Measurements from ENCODE around the gene PLA2G15.
"Not testable (repeated sequence)": the region's sequence is repeated elsewhere in the genome, so short reads cannot be mapped to it uniquely, and the experiment has no call there.

Gene PLA2G15

GRCh38 chr16:68281368-68282063, 36.3 kb downstream of the PLA2G15 start:
- no peak for DNase-seq

DNA sequence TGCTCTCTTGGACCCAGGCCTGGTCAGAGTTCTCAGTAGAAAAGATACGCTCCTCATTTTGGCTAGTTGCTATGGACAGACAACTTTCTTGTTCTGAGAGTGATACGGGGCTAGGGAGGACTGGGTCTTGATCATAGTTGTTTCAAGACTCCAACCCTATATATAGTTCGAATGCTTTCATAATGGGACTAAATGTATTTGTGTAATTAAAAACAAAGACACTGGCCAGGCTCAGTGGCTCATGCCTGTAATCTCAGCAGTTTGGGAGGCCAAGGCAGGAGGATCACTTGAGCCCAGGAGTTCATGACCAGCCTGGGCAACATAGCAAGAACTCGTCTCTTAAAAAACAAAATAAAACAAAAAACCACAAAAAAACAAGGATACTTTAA, 36.9 kb downstream of the PLA2G15 start:
- no peak for DNase-seq

GRCh38 chr16:68283346-68283745, 38.2 kb downstream of the PLA2G15 start:
- DNase-seq: no peak

GRCh38 chr16:68283801-68284598, 38.8 kb downstream of the PLA2G15 start:
- no peak for DNase-seq

GRCh38 chr16:68284847-68285246, 39.7 kb downstream of the PLA2G15 start:
- DNase-seq: no peak

DNA sequence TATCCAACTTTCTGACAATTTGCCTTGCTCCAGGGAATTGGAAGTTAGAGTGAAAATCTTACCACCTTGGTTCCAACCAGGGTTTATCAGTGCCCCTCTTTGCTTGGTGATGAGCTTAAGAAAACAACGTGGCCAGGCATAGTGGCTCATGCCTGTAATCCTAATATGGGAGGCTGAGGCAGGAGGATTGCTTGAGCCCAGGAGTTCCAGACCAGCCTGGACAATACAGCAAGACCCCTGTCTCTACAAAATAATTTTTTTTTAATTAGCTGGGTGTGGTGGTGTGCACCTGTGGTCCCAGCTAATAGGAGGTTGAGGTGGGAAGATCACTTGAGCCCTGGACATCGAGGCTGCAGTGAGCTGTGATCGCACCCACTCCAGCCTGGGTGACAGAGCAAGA, 40.5 kb downstream of the PLA2G15 start:
- no peak for DNase-seq

DNA sequence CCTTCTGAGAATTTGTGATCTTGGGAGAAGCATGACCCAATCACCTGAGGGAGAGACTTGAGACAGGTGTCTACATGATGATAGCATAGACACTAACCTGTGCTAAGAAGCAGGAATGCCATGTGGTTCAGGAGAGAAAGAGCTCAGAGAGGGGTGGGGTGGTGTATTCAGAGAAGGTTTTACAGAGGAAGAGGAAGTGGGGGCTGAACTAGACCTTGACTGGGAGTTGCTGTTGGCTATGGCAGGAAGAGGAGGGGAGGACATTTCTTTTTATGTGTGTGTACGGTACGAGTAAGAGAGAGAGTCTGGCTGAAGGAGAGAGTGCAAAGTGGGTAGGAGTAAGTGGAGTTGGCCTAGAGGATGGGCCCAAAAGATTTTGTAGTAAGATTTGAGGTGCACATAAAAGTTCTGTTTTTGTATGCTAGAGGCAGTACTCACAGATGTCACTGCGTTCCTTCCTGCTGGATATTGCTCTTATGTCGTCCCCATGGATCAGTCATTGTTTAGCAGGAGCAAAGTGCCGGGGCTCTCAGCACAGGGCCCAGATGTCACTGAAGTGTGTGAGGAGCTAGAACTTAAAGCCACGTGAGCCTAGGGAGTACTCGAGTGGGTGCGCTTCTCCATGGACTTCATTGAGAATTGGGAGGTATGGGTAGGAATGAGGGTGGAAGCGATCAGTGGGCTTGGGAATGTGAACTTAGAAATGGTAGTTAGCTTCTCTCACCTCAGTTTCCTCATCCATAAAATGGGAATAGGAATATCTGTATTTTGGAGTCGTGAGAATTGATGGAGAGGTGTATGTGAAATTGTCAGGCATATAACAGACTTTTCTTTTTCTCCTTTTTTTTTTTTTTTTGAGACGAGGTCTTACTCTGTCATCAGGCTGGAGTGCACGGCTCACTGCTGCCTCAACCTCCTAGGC, 41.2 kb downstream of the PLA2G15 start:
- DNase-seq: no peak

DNA sequence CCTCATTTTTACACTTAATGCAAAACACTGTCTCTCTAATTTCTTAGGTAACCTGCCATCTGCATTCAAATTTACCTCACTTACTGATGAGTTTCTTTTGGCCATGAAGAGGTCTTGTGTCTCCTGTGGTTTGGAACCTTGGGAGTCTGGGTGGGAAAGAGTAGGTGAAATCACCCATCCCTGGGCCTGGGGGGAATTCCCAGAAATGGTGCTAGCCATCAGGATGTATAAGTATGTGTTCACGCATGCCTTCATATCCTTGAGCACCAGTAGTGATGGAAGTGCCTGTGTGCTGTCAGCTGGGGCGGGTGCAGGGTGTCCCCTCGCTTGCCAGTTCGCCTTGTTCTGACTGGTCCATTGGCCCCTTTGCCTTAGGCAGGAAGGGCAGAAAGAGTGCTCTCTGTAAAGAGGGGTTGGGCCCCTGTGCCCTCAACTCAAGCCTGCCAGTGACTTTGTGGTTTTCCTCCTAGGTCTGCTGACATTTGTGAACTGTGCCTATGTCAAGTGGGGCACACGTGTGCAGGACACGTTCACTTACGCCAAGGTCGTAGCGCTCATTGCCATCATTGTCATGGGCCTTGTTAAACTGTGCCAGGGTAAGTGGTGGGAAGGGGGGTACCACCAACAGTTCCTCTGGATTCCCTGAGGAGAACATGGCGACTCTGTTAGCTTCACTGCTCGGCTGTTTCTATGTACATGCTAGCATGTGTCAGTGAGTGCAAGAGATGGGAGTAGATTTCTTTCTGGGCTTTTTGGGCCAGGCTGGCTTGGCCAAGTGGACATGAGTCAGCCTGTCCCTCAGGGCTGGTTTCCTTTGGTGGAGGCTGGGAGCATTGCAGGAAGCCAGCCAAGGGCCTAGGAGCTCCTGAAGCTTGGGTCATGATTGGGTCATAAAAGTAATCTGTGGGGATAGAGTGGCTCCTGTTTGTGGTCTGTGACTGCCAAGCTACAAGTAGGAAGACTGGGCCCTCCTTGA, 42.4 kb downstream of the PLA2G15 start:
- DNase-seq: no peak

DNA sequence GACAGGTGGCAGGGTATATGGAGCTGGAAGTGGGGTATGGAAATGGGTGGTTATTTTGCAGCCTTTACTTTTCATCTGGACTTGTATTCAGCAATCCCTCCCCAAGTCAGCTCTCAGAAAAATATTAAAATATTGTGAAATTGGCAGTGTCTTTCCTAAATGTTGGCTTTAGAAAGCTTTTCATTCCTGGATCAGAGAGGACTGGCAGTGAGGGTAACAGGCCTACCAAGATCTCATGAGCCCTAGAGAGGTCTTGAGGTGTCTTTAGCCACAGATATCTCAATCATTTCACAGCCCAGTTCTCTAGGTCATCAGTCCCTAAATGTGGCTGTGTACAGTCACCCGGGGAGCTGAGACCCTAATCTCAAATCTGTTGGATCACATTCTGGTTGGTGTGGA, 43.1 kb downstream of the PLA2G15 start:
- no peak for DNase-seq

DNA sequence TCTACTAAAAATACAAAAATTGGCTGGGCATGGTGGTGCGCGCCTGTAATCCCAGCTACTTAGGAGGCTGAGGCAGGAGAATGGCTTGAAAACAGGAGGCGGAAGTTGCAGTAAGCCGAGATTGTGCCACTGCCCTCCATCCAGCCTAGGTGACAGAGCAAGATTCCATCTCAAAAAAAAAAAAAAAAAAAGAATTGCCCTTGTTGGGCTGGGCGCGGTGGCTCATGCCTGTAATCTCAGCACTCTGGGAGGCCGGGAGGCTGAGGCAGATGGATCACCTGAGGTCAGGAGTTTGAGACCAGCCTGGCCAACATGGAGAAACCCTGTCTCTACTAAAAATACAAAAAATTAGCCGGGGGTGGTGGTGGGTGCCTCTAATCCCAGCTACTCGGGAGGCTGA, 43.6 kb downstream of the PLA2G15 start:
- not testable (repeated sequence) for DNase-seq

DNA sequence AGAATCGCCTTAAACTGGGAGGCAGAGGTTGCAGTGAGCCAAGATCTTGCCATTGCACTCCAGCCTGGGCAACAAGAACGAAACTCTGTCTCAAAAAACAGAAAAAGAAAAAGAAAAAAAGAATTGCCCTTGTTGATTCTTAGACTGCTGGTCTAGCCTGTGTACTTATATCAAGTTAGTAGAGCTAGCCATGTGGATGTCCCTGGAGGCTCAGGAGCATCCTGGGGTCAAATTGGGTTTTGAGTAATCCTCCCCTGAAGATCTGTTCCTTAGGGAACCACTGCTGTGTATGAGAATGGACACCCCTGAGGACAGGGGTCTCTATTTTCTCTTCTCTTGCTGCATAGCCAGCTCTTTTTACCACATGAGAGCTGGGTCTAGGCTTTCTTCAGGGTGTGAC, 44.0 kb downstream of the PLA2G15 start:
- no peak for DNase-seq

DNA sequence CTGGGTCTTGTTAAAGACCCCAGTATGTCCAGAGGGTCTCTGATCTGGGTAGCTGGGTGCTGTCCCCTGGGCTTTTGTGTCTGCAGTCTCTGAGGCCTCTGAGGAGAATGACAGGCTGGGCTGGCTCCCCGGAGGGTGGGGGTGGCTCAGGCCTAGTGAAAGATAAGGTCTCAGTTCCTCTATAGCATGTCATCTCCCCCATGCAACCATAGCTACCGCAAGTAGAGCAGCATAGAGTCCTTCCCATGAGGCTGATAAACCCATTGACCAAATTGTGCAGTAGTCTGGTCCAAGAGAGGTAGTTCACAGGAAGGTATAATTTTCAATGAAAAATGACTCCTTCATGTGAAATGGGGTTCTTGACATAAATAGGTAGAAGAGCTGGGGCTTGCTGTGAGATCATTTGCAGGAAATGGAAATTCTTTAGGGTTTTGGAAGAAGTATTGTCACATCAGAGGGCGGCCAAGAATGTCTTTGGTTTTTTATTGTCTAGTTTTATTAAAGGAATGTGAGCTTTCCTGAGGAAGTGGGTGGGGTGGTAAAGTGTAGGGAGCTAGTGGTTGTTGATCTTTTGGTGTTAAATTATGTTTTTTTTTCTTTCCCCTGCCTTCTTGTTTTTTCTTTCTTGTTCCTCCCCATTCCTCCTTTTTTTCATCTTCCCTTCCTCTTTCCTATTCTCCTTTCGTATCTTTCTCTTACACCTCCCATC, 44.6 kb downstream of the PLA2G15 start:
- no peak for DNase-seq

GRCh38 chr16:68290450-68290849, 45.3 kb downstream of the PLA2G15 start:
- no peak for DNase-seq

DNA sequence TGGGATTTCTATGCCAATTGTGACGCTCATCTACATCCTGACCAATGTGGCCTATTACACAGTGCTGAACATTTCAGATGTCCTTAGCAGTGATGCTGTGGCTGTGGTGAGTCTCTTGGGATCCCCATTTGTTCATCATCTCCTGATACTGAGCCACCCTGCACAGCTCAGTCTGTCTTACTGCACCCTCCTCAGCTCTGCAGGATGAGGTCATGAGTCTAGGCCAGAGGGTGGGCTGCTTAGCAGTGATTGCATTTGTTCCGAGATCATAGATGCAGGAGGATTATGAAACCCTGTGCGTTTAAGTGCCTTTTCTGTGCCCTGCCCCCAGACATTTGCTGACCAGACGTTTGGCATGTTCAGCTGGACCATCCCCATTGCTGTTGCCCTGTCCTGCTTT, 46.1 kb downstream of the PLA2G15 start:
- no peak for DNase-seq

GRCh38 chr16:68292425-68292824, 47.3 kb downstream of the PLA2G15 start:
- no peak for DNase-seq

DNA sequence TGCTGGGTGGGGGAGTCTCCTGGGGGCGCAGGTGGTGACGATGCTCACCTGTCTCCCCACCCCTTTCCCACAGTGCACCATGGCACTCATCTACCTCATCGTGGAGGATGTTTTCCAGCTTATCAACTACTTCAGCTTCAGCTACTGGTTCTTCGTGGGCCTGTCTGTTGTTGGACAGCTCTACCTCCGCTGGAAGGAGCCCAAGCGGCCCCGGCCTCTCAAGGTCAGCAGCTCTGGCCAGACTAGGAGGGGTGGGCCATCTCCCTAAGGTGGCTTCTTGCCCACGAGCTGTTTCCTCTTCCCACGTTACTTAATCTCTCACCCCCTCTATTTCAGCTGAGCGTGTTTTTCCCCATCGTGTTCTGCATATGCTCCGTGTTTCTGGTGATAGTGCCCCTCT, 51.1 kb downstream of the PLA2G15 start:
- no peak for DNase-seq

DNA sequence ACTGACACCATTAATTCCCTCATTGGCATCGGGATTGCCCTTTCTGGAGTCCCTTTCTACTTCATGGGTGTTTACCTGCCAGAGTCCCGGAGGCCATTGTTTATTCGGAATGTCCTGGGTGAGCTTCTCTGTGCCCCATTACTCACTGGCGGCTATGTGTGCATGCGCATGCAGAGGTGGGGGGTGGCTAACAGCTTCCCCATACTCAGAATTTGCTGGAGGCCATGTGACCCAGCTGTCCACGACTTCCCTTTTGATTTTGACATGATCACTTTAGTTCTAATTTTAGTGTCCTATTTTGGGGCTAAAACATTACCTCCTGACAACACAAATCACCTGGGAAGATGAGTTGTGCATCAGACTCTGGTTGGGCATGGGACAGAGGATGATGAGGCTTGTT, 51.5 kb downstream of the PLA2G15 start:
- DNase-seq: no peak

DNA sequence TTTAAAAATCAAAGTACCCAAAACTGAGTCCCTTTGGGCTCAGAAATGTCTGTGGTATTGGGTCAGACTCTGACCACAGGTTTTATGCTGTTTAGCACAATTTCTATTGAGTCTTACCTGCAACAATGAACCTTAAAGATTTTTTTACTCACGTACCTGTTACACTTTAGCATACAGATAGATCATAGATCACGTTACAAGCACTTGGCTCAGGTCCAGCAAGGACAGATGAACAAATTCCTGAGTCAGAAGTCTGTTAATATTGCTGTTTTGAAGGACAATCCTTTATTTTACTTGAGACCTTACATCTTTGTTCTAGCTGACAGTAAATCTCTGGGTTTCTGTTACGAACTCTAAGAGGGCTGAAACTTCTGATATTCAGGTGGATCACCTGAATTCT, 52.7 kb downstream of the PLA2G15 start:
- DNase-seq: no peak

GRCh38 chr16:68298312-68298711, 53.1 kb downstream of the PLA2G15 start:
- no peak for DNase-seq

DNA sequence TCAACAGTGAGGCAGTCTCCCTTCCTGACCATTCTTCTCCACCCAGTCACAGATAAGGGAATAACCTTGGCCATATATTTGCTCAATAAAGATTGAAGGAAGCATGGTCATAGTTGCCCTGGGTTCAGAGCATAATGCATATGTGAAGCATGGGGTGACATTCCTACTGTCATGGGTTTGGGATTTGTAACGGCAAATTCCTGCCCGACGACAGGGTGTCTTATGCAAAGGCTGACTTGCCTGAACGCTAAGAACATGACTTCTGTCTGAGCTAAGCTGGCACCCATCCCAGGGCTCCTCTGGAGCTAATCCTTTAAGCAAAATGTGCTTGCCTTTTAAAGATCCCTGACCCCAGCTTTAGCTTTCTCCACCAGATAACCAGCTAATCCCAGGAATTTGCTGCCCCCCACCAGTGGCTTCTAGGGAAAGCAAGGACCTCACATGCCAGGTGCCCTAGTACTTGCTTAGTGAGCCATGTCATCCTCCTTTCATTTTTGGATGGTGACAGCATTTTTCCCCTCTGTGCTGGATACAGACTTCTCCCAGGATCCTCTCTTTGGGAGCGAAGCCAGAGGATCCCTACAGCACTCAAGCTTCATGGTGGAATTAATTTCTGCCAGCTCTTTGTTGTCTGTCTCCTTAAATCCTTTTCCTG, 53.9 kb downstream of the PLA2G15 start:
- no peak for DNase-seq
